Fibroblast of lung (primary cell): ENCODE data around the gene CLSTN2.

Source experiments
- CTCF ChIP-seq, 2 donors: IDR thresholded peaks in 1 of 2; conservative IDR thresholded peaks in 1 of 2; 1 replicate in 1 of 2; 2 replicates in 1 of 2; pipeline ENCODE4 v1.5.1; 2011 to 2012; ENCODE audit warnings: low read length in 2 of 2, control low read depth in 1 of 2, inconsistent platforms in 1 of 2, low read depth in 1 of 2, mild to moderate bottlenecking in 1 of 2
- EZH2 ChIP-seq: IDR thresholded peaks from 2 replicates; pipeline ENCODE4 v1.5.1; 2012; ENCODE audit warnings: low read length, control low read depth, mild to moderate bottlenecking; ENCODE audit errors: missing control alignments

GRCh38 chr3:139945942-139946341, 11.0 kb downstream of the CLSTN2 start:
- no peak for TF ChIP-seq CTCF (conservative IDR thresholded peaks at IDR 0.05 in 1 of 2, IDR thresholded peaks at IDR 0.05 in 1 of 2; ENCODE audit: low read depth in 1 of 2, low read length in 2 of 2)
- no peak for TF ChIP-seq EZH2
